DMS114 treated with DMSO at 0.1 percent for 48 hours (cell line): ENCODE results near the gene ALG12.

Source experiments
- DNase-seq: peaks from one replicate; lab custom pipeline; 2025; ENCODE audit not compliant: unreplicated experiment; lab: John Stamatoyannopoulos, UW

ALG12 gene

GRCh38 chr22:49913446-49913845 lies 4.8 kb downstream of the ALG12 start:
- no peak for DNase-seq

GRCh38 chr22:49913026-49913425 lies 5.2 kb downstream of the ALG12 start:
- DNase-seq, result no peak

- DNase-seq, result no peak
These were observed 6.2 kb downstream of the ALG12 start for GRCh38 chr22:49911881-49912625.

GRCh38 chr22:49910229-49911155 lies 7.7 kb downstream of the ALG12 start:
- DNase-seq, result no peak

- DNase-seq, result no peak
These were observed 8.6 kb downstream of the ALG12 start for GRCh38 chr22:49909476-49910205.

GRCh38 chr22:49907807-49908206 lies 10.4 kb downstream of the ALG12 start:
- DNase-seq, result no peak

- DNase-seq, result no peak
These were observed 11.4 kb downstream of the ALG12 start for GRCh38 chr22:49906799-49907290.

GRCh38 chr22:49906071-49906798 lies 12.0 kb downstream of the ALG12 start:
- no peak for DNase-seq

GRCh38 chr22:49905465-49905864 lies 12.8 kb downstream of the ALG12 start:
- no peak for DNase-seq

GRCh38 chr22:49904040-49904369 lies 14.2 kb downstream of the ALG12 start:
- DNase-seq, result no peak

- no peak for DNase-seq
These were observed 14.8 kb downstream of the ALG12 start for GRCh38 chr22:49903322-49904039.

GRCh38 chr22:49901457-49901856 lies 16.8 kb downstream of the ALG12 start:
- DNase-seq, result no peak

GRCh38 chr22:49900441-49901230 lies 17.6 kb downstream of the ALG12 start:
- no peak for DNase-seq

- DNase-seq, result no peak
These were observed 18.7 kb downstream of the ALG12 start for GRCh38 chr22:49899530-49899929.

- no peak for DNase-seq
These were observed 21.1 kb downstream of the ALG12 start for GRCh38 chr22:49897015-49897684.

- no peak for DNase-seq
These were observed 22.0 kb downstream of the ALG12 start for GRCh38 chr22:49896201-49896600.

- no peak for DNase-seq
These were observed 23.8 kb downstream of the ALG12 start for GRCh38 chr22:49894322-49895054.

GRCh38 chr22:49893025-49893424 lies 25.2 kb downstream of the ALG12 start:
- DNase-seq, result no peak
